Keratinocyte (primary cell): ENCODE measurements around the gene TERT. TPM values are rescaled to one million over a fixed set of nuclear protein-coding genes. Genes with fewer than 3 reads are reported as not detected.

Experiments
- DNase-seq: peaks from one replicate; pipeline ENCODE4 v3.0.0-alpha.2; 2011; ENCODE audit warnings: low read depth, missing footprints, low spot score
- FAIRE-seq: peaks from 2 replicates; lab custom pipeline; 2011; peaks lifted over from hg19 to GRCh38; lab: Jason Lieb, UNC
- H2AFZ ChIP-seq: 2 replicates; pipeline ENCODE4 v1.6.0; 2012; ENCODE audit warnings: low read length, control low read depth, inconsistent platforms; ENCODE audit not compliant: control insufficient read depth
- H3K27ac ChIP-seq: 2 replicates; pipeline ENCODE4 v1.5.1; 2011; ENCODE audit warnings: low read length; ENCODE audit not compliant: control insufficient read depth, insufficient read depth
- H3K27me3 ChIP-seq: 3 replicates; pipeline ENCODE4 v1.6.0; 2011; ENCODE audit warnings: low read length; ENCODE audit not compliant: control insufficient read depth, insufficient read depth; ENCODE audit errors: extremely low read depth
- H3K36me3 ChIP-seq, 2 experiments: 2 replicates in 1 of 2; 3 replicates in 1 of 2; pipeline ENCODE4 v1.5.1; 2011; ENCODE audit warnings: low read length in 2 of 2, mild to moderate bottlenecking in 1 of 2; ENCODE audit not compliant: control insufficient read depth in 2 of 2, insufficient read depth in 2 of 2; ENCODE audit errors: extremely low read depth in 1 of 2
- H3K4me1 ChIP-seq: 3 replicates; pipeline ENCODE4 v1.5.1; 2011; ENCODE audit warnings: low read length; ENCODE audit not compliant: control insufficient read depth, insufficient read depth; ENCODE audit errors: extremely low read depth
- H3K4me2 ChIP-seq: 3 replicates; pipeline ENCODE4 v1.6.0; 2011; ENCODE audit warnings: low read depth, low read length; ENCODE audit not compliant: control insufficient read depth, insufficient read depth; ENCODE audit errors: extremely low read depth
- H3K4me3 ChIP-seq, 3 experiments: fragments of 200-600 bp in 1 of 3; sonication (generic) in 1 of 3; 2 replicates in 2 of 3; 3 replicates in 1 of 3; pipeline ENCODE4 v1.5.1; 2011 to 2016; ENCODE audit warnings: low read length in 3 of 3, mild to moderate bottlenecking in 3 of 3, control low read depth in 2 of 3, inconsistent platforms in 1 of 3, low read depth in 1 of 3, mixed read lengths in 1 of 3, mixed run types in 1 of 3, moderate library complexity in 1 of 3; ENCODE audit not compliant: control insufficient read depth in 2 of 3, insufficient read depth in 2 of 3; ENCODE audit errors: extremely low read depth in 1 of 3
- H3K79me2 ChIP-seq: 2 replicates; pipeline ENCODE4 v1.6.0; 2012; ENCODE audit warnings: low read length; ENCODE audit not compliant: control insufficient read depth, insufficient read depth
- H3K9ac ChIP-seq: 3 replicates; pipeline ENCODE4 v1.6.0; 2011; ENCODE audit warnings: low read length; ENCODE audit not compliant: control insufficient read depth, insufficient read depth; ENCODE audit errors: extremely low read depth
- H3K9me1 ChIP-seq: 3 replicates; pipeline ENCODE4 v1.6.0; 2011; ENCODE audit warnings: low read length; ENCODE audit not compliant: control insufficient read depth, insufficient read depth; ENCODE audit errors: extremely low read depth
- H3K9me3 ChIP-seq: 2 replicates; pipeline ENCODE4 v1.5.1; 2012; ENCODE audit warnings: low read depth, low read length; ENCODE audit not compliant: control insufficient read depth
- H4K20me1 ChIP-seq: 3 replicates; pipeline ENCODE4 v1.6.0; 2011; ENCODE audit warnings: low read length; ENCODE audit not compliant: control insufficient read depth, insufficient read depth; ENCODE audit errors: extremely low read depth
- CTCF ChIP-seq, 3 experiments: IDR thresholded peaks in 1 of 3; conservative IDR thresholded peaks in 1 of 3; optimal IDR thresholded peaks in 1 of 3; 2 replicates in 2 of 3; 3 replicates in 1 of 3; pipeline versions ENCODE3 to v1.5.1; 2011; ENCODE audit warnings: low read length in 3 of 3, mild to moderate bottlenecking in 3 of 3, moderate library complexity in 2 of 3, control low read depth in 1 of 3, inconsistent platforms in 1 of 3; ENCODE audit not compliant: insufficient read depth in 2 of 3; ENCODE audit errors: extremely low read depth in 1 of 3
- EZH2 ChIP-seq: IDR thresholded peaks from one replicate; pipeline ENCODE4 v1.6.1; 2012; ENCODE audit warnings: inconsistent platforms, mild to moderate bottlenecking, low read length, moderate library complexity
- dilution Hi-C: fragments of 300-500 bp; cut with MboI; formaldehyde crosslinking; loops from one replicate; pipeline ENCODE4 v1.7.0; 2020; ENCODE audit warnings: low sequenced_read_pairs; ENCODE audit not compliant: extremely low pct_ligation_motif_present
- polyA plus RNA-seq, 5 experiments: library from polyadenylated mRNA; depleted of rRNA in 3 of 5; stranded (reverse) in 3 of 5; stranded (forward) in 1 of 5; unstranded in 1 of 5; fragments of >200 nt; gene quantifications; 1 replicate in 1 of 5; 2 replicates in 3 of 5; 3 replicates in 1 of 5; pipeline versions ENCODE4 v1.2.1 to v1.2.3, GENCODE V29; 2011 to 2012; ENCODE audit warnings: missing spikeins in 2 of 5, low read depth in 1 of 5, low replicate concordance in 1 of 5
- small RNA-seq, 3 experiments: library from RNA; depleted of rRNA; stranded (forward); fragments of <200 nt; gene quantifications; one replicate each; pipeline ENCODE3, GENCODE V24; 2012; ENCODE audit warnings: low read depth in 3 of 3, low replicate concordance in 1 of 3; ENCODE audit not compliant: insufficient read length in 3 of 3

Gene TERT
- polyA plus RNA-seq, 1 donor (not counting 4 experiments of a cell fraction or from before 2014, with no cell fraction given), result not detected

GRCh38 chr5:1203968-1204692 is 90.7 kb downstream of the TERT start:
- H3K27ac ChIP-seq, result no peak overlapping the region
- H3K9ac ChIP-seq, result no peak overlapping the region

GRCh38 chr5:1203311-1203967 is 91.4 kb downstream of the TERT start:
- dilution Hi-C loops, result no loop called here
- no peaks in the 10 kb centered on the region for H3K36me3 ChIP-seq
- no peak for FAIRE-seq
- H3K9me1 ChIP-seq, result no peaks in the 10 kb centered on the region
- no peaks in the 10 kb centered on the region for H3K79me2 ChIP-seq
- no peaks in the 10 kb centered on the region for H3K4me1 ChIP-seq
- DNase-seq, result no peak
- no peak overlapping the region for H2AFZ ChIP-seq
- H3K4me2 ChIP-seq, result no peak overlapping the region
- H3K27me3 ChIP-seq, result peaks cover 35% of the 10 kb centered on the region
- H3K27ac ChIP-seq, result no peak overlapping the region
- H3K9me3 ChIP-seq, result no peaks in the 10 kb centered on the region
- H3K4me3 ChIP-seq, result no peak overlapping the region
- no peak overlapping the region for H3K9ac ChIP-seq
- H4K20me1 ChIP-seq, result no peaks in the 10 kb centered on the region
- no peak for TF ChIP-seq EZH2
- TF ChIP-seq CTCF (optimal IDR thresholded peaks at IDR 0.05 in 1 of 3, IDR thresholded peaks at IDR 0.05 in 1 of 3, conservative IDR thresholded peaks at IDR 0.05 in 1 of 3; ENCODE audit: extremely low read depth in 1 of 3, insufficient read depth in 2 of 3, low read length in 3 of 3), result no peak

More at GRCh38 chr5:1203968-1204692, 90.7 kb downstream of the TERT start:
- TF ChIP-seq CTCF (optimal IDR thresholded peaks at IDR 0.05 in 1 of 3, IDR thresholded peaks at IDR 0.05 in 1 of 3, conservative IDR thresholded peaks at IDR 0.05 in 1 of 3; ENCODE audit: extremely low read depth in 1 of 3, insufficient read depth in 2 of 3, low read length in 3 of 3), result no peak
- no peak for TF ChIP-seq EZH2
- no peak for FAIRE-seq
- no peak overlapping the region for H3K4me3 ChIP-seq
- dilution Hi-C loops, result no loop called here
- H2AFZ ChIP-seq, result no peak overlapping the region
- H3K79me2 ChIP-seq, result no peaks in the 10 kb centered on the region
- H3K27me3 ChIP-seq, result peaks cover 35% of the 10 kb centered on the region
- no peaks in the 10 kb centered on the region for H3K9me3 ChIP-seq
- no peaks in the 10 kb centered on the region for H3K9me1 ChIP-seq
- H4K20me1 ChIP-seq, result no peaks in the 10 kb centered on the region
- no peaks in the 10 kb centered on the region for H3K36me3 ChIP-seq
- no peak for DNase-seq
- no peaks in the 10 kb centered on the region for H3K4me1 ChIP-seq
- no peak overlapping the region for H3K4me2 ChIP-seq

Small RNA genes lying within 50 kb of the gene (small RNA-seq; reads per million reads assigned to genes)
- gene MIR4457, result 0 to 0.25 (median 0) reads per million in 3 experiments

Other genes with a start within 250 kb of the TERT start
- 1.5 to 2.4 TPM (median 2.3 TPM) in 3 replicates for gene SLC12A7, start 183.0 kb downstream of the TERT start, polyA plus RNA-seq
- gene SLC6A19, start 93.5 kb downstream of the TERT start, polyA plus RNA-seq, result not detected in 3 replicates
- gene SLC6A18, start 69.7 kb downstream of the TERT start, polyA plus RNA-seq, result not detected in 3 replicates
- 142 to 158 TPM (median 146 TPM) in 3 replicates for gene CLPTM1L, start 50.0 kb upstream of the TERT start, polyA plus RNA-seq
- gene SLC6A3, start 150.4 kb upstream of the TERT start, polyA plus RNA-seq, result 0.03 TPM in 1 of 3 replicates, not detected in the others
- gene LPCAT1, start 228.9 kb upstream of the TERT start, polyA plus RNA-seq, result 25.4 to 67.3 TPM (median 32.9 TPM) in 3 replicates